ENCODE data around the gene ARL14.
"Not testable (repeated sequence)": the region's sequence is repeated elsewhere in the genome, so short reads cannot be mapped to it uniquely, and the experiment has no call there.

ARL14 gene

DNA sequence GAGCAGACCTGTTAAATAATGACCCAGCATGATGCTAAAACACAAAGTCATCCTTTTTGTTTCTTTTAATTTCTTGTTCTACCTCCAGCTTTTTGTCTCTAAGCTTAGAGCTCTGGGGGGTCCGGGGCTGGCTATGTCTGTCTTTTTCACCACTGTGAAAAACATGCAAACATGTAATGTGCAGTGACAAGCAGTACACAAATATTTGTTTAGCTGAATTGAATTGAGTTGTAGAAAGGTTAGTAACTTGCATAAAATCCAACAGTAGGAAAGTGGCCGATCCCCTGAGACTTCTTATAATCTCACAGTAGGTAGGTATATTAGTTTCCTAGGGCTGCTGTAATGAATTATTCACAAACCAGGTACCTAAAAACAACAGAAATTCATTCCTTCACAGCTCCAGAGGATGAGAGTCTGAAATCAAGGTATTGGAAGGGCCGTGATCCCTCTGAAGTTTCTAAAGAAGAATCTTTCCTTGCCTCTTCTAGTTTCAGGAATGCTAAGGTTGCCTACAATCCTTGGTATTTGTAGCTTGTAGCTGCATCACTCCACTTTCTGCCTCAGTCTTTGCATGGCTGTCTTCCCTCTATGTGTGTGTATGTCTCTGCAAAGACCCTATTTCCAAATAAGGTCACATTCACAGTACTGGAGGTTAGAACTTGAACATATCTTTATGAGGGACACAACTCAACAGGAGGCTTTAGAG lies 32.7 kb downstream of the ARL14 start:
- DNase-seq (ENCODE audit: low read depth in 2 of 2): no peak
- TF ChIP-seq, protein P1, sequence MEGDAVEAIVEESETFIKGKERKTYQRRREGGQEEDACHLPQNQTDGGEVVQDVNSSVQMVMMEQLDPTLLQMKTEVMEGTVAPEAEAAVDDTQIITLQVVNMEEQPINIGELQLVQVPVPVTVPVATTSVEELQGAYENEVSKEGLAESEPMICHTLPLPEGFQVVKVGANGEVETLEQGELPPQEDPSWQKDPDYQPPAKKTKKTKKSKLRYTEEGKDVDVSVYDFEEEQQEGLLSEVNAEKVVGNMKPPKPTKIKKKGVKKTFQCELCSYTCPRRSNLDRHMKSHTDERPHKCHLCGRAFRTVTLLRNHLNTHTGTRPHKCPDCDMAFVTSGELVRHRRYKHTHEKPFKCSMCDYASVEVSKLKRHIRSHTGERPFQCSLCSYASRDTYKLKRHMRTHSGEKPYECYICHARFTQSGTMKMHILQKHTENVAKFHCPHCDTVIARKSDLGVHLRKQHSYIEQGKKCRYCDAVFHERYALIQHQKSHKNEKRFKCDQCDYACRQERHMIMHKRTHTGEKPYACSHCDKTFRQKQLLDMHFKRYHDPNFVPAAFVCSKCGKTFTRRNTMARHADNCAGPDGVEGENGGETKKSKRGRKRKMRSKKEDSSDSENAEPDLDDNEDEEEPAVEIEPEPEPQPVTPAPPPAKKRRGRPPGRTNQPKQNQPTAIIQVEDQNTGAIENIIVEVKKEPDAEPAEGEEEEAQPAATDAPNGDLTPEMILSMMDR (IDR thresholded peaks at IDR 0.05; ENCODE audit: low read depth, low read length): no peak
- no peak overlapping the region for H3K4me3 ChIP-seq (replicated peaks in 1 of 2; ENCODE audit: low read depth in 2 of 2, low read length in 2 of 2)

DNA sequence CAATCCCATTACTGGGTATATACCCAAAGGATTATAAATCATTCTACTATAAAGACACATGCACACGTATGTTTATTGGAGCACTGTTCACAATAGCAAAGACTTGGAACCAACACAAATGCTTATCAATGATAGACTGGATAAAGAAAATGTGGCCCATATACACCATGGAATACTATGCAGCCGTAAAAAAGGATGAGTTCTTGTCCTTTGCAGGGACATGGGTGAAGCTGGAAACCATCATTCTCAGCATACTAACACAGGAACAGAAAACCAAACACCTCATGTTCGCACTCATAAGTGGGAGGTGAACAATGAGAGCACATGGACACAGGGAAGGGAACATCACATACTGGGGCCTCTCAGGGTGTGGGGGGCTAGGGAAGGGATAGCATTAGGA lies 36.2 kb downstream of the ARL14 start:
- DNase-seq (ENCODE audit: low read depth in 2 of 2); H3K4me3 ChIP-seq (replicated peaks in 1 of 2; ENCODE audit: low read depth in 2 of 2, low read length in 2 of 2): not testable (repeated sequence)

DNA sequence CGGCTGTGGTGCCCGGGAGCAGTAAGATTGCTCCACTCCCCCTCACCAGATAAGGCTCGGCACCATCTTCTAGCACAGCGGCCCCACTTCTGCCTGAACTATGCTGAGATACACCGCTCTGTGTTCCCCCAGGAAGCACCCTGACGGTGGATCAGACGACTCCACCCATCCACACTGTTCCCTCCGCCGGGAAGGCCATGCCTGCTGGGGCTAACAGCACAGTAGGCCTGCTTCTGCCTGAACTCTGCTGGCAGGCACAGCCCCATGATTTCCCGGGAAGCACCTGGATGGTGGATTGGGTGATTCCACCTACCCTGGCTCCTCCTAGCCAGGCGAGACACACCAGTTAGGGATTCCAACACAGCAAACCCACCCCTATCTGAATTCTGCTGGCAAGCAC lies 42.8 kb downstream of the ARL14 start:
- H3K4me3 ChIP-seq (replicated peaks in 1 of 2; ENCODE audit: low read depth in 2 of 2, low read length in 2 of 2): no peak overlapping the region
- TF ChIP-seq, protein P1 (IDR thresholded peaks at IDR 0.05; ENCODE audit: low read depth, low read length): no peak

DNA sequence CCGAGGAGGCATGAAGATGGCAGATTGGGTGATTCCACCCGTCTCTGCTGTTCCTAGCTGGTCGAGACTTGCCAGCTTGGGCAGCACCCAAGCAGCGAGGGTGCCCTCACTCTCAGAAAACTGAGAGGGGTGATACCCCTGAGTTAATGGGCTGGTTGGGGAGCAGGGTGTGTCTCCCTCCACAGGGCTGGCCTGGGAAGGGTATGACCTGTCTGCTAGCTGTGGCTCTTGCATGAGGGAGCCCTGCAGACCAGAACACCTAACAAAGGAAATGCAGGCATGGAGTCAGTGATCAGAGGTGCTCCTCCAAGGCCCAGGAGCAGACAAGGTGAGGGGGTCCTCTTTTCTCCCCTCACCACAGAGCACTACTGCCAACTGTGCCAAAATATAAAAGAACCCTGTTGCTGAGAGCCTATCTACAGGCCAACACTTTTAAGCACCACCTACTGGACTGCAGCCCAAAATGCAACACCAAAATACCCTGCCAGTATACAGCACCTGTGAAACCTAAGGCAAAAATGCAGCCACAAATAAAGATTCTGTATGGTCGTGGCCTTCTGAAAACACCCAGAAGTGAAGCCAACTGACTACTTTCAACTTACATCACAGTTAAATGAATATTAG lies 43.3 kb downstream of the ARL14 start:
- H3K4me3 ChIP-seq (replicated peaks in 1 of 2; ENCODE audit: low read depth in 2 of 2, low read length in 2 of 2): no peak overlapping the region
- TF ChIP-seq, protein P1 (IDR thresholded peaks at IDR 0.05; ENCODE audit: low read depth, low read length): no peak
- no peak for DNase-seq (ENCODE audit: low read depth in 2 of 2)

More for the DNA sequence above, 42.8 kb downstream of the ARL14 start:
- DNase-seq (ENCODE audit: low read depth in 2 of 2): no peak

DNA sequence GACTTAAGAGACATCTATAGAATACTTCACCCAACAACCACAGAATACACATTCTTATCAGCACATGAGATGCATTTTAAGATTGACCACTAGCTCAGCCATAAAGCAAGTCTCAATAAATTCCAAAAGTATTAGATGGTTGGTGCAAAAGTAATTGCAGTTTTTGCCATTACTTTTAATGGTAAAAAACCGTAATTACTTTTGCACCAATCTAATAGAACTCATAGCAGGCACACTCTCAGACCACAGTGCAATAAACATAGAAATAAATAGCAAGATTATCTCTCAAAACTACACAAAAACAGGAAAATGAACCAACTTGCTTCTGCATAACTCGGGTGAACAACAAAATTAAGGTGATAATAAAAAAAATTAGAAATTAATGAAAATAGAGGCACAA lies 45.4 kb downstream of the ARL14 start:
- TF ChIP-seq, protein P1 (IDR thresholded peaks at IDR 0.05; ENCODE audit: low read depth, low read length): no peak
- no peak for DNase-seq (ENCODE audit: low read depth in 2 of 2)
- no peak overlapping the region for H3K4me3 ChIP-seq (replicated peaks in 1 of 2; ENCODE audit: low read depth in 2 of 2, low read length in 2 of 2)

DNA sequence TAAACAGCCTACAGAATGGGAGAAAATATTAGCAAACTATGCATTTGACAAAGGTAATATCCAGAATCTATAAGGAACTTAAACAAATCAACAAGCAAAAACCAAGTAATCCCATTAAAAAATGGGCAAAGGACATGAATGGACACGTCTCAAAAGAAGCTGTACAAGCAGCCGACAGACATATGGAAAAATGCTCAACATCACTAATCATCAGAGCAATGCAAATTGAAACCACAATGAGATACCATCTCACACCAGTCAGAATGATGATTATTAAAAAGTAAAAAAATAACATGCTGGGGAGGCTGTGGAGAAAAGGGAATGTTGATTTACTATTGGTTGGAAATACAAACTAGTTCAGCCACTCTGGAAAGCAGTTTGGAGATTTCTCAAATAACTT lies 48.4 kb downstream of the ARL14 start:
- TF ChIP-seq, protein P1 (IDR thresholded peaks at IDR 0.05; ENCODE audit: low read depth, low read length): no peak

More for the DNA sequence above, 48.4 kb downstream of the ARL14 start:
- DNase-seq (ENCODE audit: low read depth in 2 of 2): no peak
- no peak overlapping the region for H3K4me3 ChIP-seq (replicated peaks in 1 of 2; ENCODE audit: low read depth in 2 of 2, low read length in 2 of 2)
